OCI-LY1 (cell line): ENCODE results near the gene LGALS13.

Experiments
- CTCF ChIP-seq: fragments of 200-600 bp; sonication (generic), shearing (Covaris generic); IDR thresholded peaks from 2 replicates; pipeline ENCODE4 v1.5.1; 2017; ENCODE audit warnings: mild to moderate bottlenecking, antibody characterized with exemption, low read length, moderate library complexity, mixed read lengths
- EZH2 ChIP-seq: fragments of 200-600 bp; sonication (generic), shearing (Covaris generic); IDR thresholded peaks from 2 replicates; pipeline ENCODE4 v1.8.0; 2017; ENCODE audit warnings: borderline replicate concordance, mixed run types, mild to moderate bottlenecking, antibody characterized with exemption, low read length, moderate library complexity, mixed read lengths

GRCh38 chr19:39643591-39643990, 41.3 kb downstream of the LGALS13 start:
- TF ChIP-seq CTCF (no peak), EZH2 (no peak)
